ENCODE data around the gene TBCC.
A peak's percentile ranks its signal among the peaks of the same experiment; 100 is the strongest.
"Not testable (repeated sequence)": the region's sequence is repeated elsewhere in the genome, so short reads cannot be mapped to it uniquely, and the experiment has no call there.

The TBCC gene

GRCh38 chr6:42707595-42707994, 38.3 kb downstream of the TBCC start:
- no peak overlapping the region for H3K4me3 ChIP-seq (ENCODE audit: low read length)
- DNase-seq (ENCODE audit: low read depth) = no peak
- TF ChIP-seq, protein P1, sequence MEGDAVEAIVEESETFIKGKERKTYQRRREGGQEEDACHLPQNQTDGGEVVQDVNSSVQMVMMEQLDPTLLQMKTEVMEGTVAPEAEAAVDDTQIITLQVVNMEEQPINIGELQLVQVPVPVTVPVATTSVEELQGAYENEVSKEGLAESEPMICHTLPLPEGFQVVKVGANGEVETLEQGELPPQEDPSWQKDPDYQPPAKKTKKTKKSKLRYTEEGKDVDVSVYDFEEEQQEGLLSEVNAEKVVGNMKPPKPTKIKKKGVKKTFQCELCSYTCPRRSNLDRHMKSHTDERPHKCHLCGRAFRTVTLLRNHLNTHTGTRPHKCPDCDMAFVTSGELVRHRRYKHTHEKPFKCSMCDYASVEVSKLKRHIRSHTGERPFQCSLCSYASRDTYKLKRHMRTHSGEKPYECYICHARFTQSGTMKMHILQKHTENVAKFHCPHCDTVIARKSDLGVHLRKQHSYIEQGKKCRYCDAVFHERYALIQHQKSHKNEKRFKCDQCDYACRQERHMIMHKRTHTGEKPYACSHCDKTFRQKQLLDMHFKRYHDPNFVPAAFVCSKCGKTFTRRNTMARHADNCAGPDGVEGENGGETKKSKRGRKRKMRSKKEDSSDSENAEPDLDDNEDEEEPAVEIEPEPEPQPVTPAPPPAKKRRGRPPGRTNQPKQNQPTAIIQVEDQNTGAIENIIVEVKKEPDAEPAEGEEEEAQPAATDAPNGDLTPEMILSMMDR (IDR thresholded peaks at IDR 0.05; ENCODE audit: insufficient read depth, low read depth, low read length, missing control alignments) = no peak

DNA sequence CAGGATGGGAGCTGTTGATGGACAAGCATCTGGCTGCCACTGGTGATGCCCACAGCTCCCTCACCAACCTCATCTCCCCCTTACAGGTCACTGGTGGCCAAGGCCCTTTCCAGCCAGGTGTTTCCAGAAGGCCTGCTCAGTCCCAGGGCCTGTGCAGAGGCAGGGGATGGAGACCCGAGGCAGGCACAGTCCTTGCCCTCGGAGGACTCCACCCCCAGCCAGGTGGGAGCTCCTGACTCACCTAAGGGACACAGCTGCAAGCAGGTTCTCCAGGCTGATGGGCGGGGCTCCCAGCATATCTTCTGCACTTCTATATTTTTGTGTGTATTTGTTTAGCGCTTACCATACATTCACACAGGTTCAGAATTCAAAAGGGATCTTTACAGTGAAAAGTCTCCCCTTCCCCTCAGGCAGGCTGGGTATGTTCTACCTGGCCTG, 40.9 kb downstream of the TBCC start:
- no peak overlapping the region for H3K4me3 ChIP-seq (ENCODE audit: low read length)
- TF ChIP-seq, protein P1 (IDR thresholded peaks at IDR 0.05; ENCODE audit: insufficient read depth, low read depth, low read length, missing control alignments) = no peak
- DNase-seq (ENCODE audit: low read depth) = peak; percentile 67

GRCh38 chr6:42704251-42704936, 41.5 kb downstream of the TBCC start:
- DNase-seq (ENCODE audit: low read depth) = peak; percentile 9
- H3K4me3 ChIP-seq (ENCODE audit: low read length) = no peak overlapping the region
- TF ChIP-seq, protein P1 (IDR thresholded peaks at IDR 0.05; ENCODE audit: insufficient read depth, low read depth, low read length, missing control alignments) = no peak

DNA sequence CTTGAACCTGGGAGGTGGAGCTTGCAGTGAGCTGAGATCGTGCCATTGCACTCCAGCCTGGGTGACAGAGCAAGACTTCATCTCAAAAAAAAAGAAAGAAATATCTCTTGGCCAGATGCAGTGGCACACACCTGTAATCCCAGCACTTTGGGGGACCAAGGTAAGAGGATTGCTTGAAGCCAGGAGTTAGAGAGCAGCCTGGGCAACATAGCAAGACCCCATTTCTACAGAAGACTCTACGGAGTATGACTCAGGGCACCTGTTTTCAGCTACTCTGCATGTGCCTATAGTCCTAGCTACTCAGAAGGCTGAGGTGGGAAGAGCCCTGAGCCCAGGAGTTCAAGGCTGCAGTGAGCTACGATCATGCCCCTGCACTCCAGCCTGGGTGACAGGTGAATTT, 43.1 kb downstream of the TBCC start:
- not testable (repeated sequence) for DNase-seq (ENCODE audit: low read depth); H3K4me3 ChIP-seq (ENCODE audit: low read length)

GRCh38 chr6:42702200-42702599, 43.7 kb downstream of the TBCC start:
- no peak overlapping the region for H3K4me3 ChIP-seq (ENCODE audit: low read length)
- TF ChIP-seq, protein P1 (IDR thresholded peaks at IDR 0.05; ENCODE audit: insufficient read depth, low read depth, low read length, missing control alignments) = no peak
- peak; percentile 89 for DNase-seq (ENCODE audit: low read depth)

GRCh38 chr6:42698217-42698616, 47.7 kb downstream of the TBCC start:
- TF ChIP-seq, protein P1 (IDR thresholded peaks at IDR 0.05; ENCODE audit: insufficient read depth, low read depth, low read length, missing control alignments) = no peak
- DNase-seq (ENCODE audit: low read depth) = no peak
- H3K4me3 ChIP-seq (ENCODE audit: low read length) = no peak overlapping the region

DNA sequence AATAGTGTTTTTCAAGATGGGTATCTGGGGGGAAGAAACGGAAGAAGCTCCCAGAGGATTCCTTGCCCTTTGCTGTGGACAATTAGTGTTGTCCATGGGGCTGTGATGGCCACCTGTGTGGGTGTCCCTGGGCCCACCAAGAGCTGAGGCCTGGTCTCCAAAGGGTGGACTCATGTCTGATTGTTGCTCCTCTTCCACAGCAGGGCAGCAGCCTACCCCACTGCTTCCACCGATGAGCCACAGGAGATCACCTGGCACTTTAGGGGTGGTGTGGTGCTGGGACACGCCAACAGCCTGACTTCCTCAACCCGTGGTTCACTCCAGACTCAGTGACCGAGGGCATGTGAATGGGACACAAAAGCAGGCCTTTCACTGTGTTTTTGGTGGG, 48.6 kb downstream of the TBCC start:
- DNase-seq (ENCODE audit: low read depth) = no peak
- TF ChIP-seq, protein P1 (IDR thresholded peaks at IDR 0.05; ENCODE audit: insufficient read depth, low read depth, low read length, missing control alignments) = no peak
- no peak overlapping the region for H3K4me3 ChIP-seq (ENCODE audit: low read length)
